ENCODE measurements around the gene CHST11. TPM values are rescaled to one million over a fixed set of nuclear protein-coding genes. Genes with fewer than 3 reads are reported as not detected.

Gene CHST11
- total and polyA plus RNA-seq, 9 of the 15 experiments (the other 6 are each of a cell fraction or from before 2014, with no cell fraction given) = 2.3 to 38.7 (median 15.0) TPM

DNA sequence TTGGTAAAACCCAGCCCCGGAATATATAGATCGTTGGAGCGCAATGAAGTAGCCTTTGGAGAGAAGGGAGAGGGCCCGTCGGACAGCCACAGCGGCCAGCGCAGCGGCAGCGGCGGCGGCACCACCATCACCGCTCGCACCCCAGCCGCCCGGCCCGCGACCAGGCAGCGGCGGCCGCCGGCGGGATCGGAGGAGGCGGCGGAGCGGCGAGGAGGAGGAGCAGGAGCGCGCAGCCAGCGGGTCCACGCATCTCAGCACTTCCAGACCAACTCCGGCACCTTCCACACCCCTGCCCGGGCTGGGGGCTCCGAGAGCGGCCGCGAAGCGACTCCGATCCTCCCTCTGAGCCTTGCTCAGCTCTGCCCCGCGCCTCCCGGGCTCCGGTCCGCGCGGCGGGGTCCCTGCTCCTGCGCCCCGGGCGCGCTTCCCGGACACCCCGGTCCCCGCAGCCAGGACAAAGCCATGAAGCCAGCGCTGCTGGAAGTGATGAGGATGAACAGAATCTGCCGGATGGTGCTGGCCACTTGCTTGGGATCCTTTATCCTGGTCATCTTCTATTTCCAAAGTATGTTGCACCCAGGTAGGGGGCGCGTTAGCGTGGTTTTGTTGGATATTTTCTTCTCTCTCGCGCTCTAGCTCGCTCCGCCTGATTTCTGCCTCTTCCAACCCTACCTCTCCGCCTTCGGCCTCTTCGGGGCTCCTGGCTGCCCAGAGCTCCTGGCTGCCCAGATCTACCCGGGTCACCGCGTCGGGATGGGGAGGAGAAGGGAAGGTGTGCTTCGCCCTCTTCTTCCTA, 400 bp downstream of the CHST11 start (continued):
- no peak for TF ChIP-seq RNF2 (IDR thresholded peaks at IDR 0.05)
- TF ChIP-seq JUND (IDR thresholded peaks at IDR 0.05; ENCODE audit: borderline replicate concordance, low read depth, low read length) = peak; percentile 35; the same call in 1 of the 2 replicates
- no peak; the same call in 2 of the 3 replicates for TF ChIP-seq JUND (tag; IDR thresholded peaks at IDR 0.05; ENCODE audit: borderline replicate concordance, low read depth, low read length)
- no peak for TF ChIP-seq PCBP1 (IDR thresholded peaks at IDR 0.05; ENCODE audit: low read depth, low read length, poor library complexity, severe bottlenecking)
- TF ChIP-seq MNT (conservative IDR thresholded peaks at IDR 0.05) = 0 out of 4 replicates have a peak, but pooled peaks of 1 of the 2 experiments have one; percentile 27
- no peak for TF ChIP-seq ETS2 (tag; IDR thresholded peaks at IDR 0.05; ENCODE audit: borderline replicate concordance, poor library complexity, severe bottlenecking)
- TF ChIP-seq, protein P1, sequence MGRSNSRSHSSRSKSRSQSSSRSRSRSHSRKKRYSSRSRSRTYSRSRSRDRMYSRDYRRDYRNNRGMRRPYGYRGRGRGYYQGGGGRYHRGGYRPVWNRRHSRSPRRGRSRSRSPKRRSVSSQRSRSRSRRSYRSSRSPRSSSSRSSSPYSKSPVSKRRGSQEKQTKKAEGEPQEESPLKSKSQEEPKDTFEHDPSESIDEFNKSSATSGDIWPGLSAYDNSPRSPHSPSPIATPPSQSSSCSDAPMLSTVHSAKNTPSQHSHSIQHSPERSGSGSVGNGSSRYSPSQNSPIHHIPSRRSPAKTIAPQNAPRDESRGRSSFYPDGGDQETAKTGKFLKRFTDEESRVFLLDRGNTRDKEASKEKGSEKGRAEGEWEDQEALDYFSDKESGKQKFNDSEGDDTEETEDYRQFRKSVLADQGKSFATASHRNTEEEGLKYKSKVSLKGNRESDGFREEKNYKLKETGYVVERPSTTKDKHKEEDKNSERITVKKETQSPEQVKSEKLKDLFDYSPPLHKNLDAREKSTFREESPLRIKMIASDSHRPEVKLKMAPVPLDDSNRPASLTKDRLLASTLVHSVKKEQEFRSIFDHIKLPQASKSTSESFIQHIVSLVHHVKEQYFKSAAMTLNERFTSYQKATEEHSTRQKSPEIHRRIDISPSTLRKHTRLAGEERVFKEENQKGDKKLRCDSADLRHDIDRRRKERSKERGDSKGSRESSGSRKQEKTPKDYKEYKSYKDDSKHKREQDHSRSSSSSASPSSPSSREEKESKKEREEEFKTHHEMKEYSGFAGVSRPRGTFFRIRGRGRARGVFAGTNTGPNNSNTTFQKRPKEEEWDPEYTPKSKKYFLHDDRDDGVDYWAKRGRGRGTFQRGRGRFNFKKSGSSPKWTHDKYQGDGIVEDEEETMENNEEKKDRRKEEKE (IDR thresholded peaks at IDR 0.05; ENCODE audit: borderline replicate concordance in 1 of 2, control insufficient read depth in 1 of 2, low read depth in 2 of 2, low read length in 1 of 2) = no peak
- no peak for TF ChIP-seq HLTF (IDR thresholded peaks at IDR 0.05)
- TF ChIP-seq ZNF408 (CRISPR knock-in tag; IDR thresholded peaks at IDR 0.05; ENCODE audit: low read depth) = no peak
- no peak for TF ChIP-seq CREB1 (IDR thresholded peaks at IDR 0.05)
- peak; percentile 19; the same call in 1 of the 2 replicates for TF ChIP-seq CREB1 (CRISPR knock-in tag; IDR thresholded peaks at IDR 0.05)
- peak; percentile 47 to 62 for TF ChIP-seq RAD21 (CRISPR knock-in tag; conservative IDR thresholded peaks at IDR 0.05 in 1 of 2, IDR thresholded peaks at IDR 0.05 in 1 of 2)
- TF ChIP-seq MLLT1 (IDR thresholded peaks at IDR 0.05) = peak; percentile 51 to 78; a peak in 3 of 4 replicates
- TF ChIP-seq CHCHD3 (CRISPR knock-in tag; IDR thresholded peaks at IDR 0.05) = no peak
- TF ChIP-seq POLR2AphosphoS5 (IDR thresholded peaks at IDR 0.05; ENCODE audit: control insufficient read depth, insufficient read depth, low read depth, low read length) = peak; percentile 62; the same call in 1 of the 2 replicates
- no peak for TF ChIP-seq ZBTB12 (CRISPR knock-in tag; IDR thresholded peaks at IDR 0.05)
- TF ChIP-seq, protein P2, sequence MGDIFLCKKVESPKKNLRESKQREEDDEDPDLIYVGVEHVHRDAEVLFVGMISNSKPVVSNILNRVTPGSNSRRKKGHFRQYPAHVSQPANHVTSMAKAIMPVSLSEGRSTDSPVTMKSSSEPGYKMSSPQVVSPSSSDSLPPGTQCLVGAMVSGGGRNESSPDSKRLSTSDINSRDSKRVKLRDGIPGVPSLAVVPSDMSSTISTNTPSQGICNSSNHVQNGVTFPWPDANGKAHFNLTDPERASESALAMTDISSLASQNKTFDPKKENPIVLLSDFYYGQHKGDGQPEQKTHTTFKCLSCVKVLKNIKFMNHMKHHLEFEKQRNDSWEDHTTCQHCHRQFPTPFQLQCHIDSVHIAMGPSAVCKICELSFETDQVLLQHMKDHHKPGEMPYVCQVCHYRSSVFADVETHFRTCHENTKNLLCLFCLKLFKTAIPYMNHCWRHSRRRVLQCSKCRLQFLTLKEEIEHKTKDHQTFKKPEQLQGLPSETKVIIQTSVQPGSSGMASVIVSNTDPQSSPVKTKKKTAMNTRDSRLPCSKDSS (IDR thresholded peaks at IDR 0.05; ENCODE audit: low read depth, partially characterized antibody) = no peak
